SU-DHL-6 (cell line): ENCODE data around the gene TBC1D5.

Source experiments
- H2AFZ ChIP-seq: fragments of 200-600 bp; sonication (generic); 2 replicates; pipeline ENCODE4 v1.6.1; 2014; ENCODE audit warnings: low read depth, mild to moderate bottlenecking, moderate library complexity, mixed read lengths, antibody characterized with exemption, low read length; ENCODE audit not compliant: severe bottlenecking
- H3F3A ChIP-seq: fragments of 200-600 bp; shearing (Covaris generic); 2 replicates; pipeline ENCODE4 v1.6.0; 2016; ENCODE audit warnings: antibody characterized with exemption, mild to moderate bottlenecking; ENCODE audit not compliant: insufficient read depth
- H3K27ac ChIP-seq: fragments of 200-600 bp; sonication (generic); 2 replicates; pipeline ENCODE4 v1.5.1; 2016; ENCODE audit warnings: low read depth, mild to moderate bottlenecking, low read length, moderate library complexity, mixed read lengths
- H3K27me3 ChIP-seq: fragments of 200-600 bp; sonication (generic), shearing (Covaris generic); 2 replicates; pipeline ENCODE4 v1.6.0; 2014; ENCODE audit warnings: mild to moderate bottlenecking, low read length
- H3K36me3 ChIP-seq: fragments of 200-600 bp; sonication (generic); 2 replicates; pipeline ENCODE4 v1.6.1; 2014; ENCODE audit warnings: mild to moderate bottlenecking, low read length, mixed read lengths
- H3K4me2 ChIP-seq: fragments of 300-600, 200-600 bp; shearing (Covaris generic), sonication (generic); 2 replicates; pipeline ENCODE4 v1.6.0; 2014; ENCODE audit warnings: low read length, low read depth, mild to moderate bottlenecking; ENCODE audit not compliant: poor library complexity, severe bottlenecking
- H3K4me3 ChIP-seq: fragments of 200-600 bp; sonication (generic); 2 replicates; pipeline ENCODE4 v1.5.1; 2014; ENCODE audit warnings: antibody characterized with exemption, low read length, mild to moderate bottlenecking, mixed read lengths; ENCODE audit not compliant: insufficient read depth, poor library complexity, severe bottlenecking
- H3K79me2 ChIP-seq: fragments of 200-600 bp; sonication (generic); 2 replicates; pipeline ENCODE4 v1.6.1; 2014; ENCODE audit warnings: mild to moderate bottlenecking, low read length, moderate library complexity; ENCODE audit not compliant: insufficient read depth
- H3K9ac ChIP-seq: fragments of 200-600 bp; sonication (generic); 2 replicates; pipeline ENCODE4 v1.7.0; 2014; ENCODE audit warnings: mild to moderate bottlenecking, low read length
- H3K9me2 ChIP-seq: fragments of 200-600 bp; sonication (generic); replicated peaks from 2 replicates; pipeline ENCODE4 v1.6.1; 2014; ENCODE audit warnings: low read length; ENCODE audit not compliant: insufficient read depth
- H3K9me3 ChIP-seq: fragments of 200-600 bp; sonication (generic); 2 replicates; pipeline ENCODE4 v1.6.1; 2014; ENCODE audit warnings: low read length, mixed read lengths; ENCODE audit not compliant: insufficient read depth
- H4K20me1 ChIP-seq: fragments of 200-600 bp; sonication (generic); 2 replicates; pipeline ENCODE4 v1.6.1; 2014; ENCODE audit warnings: low read depth, mild to moderate bottlenecking, antibody characterized with exemption, low read length, moderate library complexity, mixed read lengths
- CTCF ChIP-seq: fragments of 200-600 bp; sonication (generic); IDR thresholded peaks from one replicate; pipeline ENCODE4 v1.5.1; 2017; ENCODE audit warnings: antibody characterized with exemption, mild to moderate bottlenecking, low read length, moderate library complexity; ENCODE audit not compliant: insufficient read depth, poor library complexity, severe bottlenecking
- EZH2phosphoT487 ChIP-seq: fragments of 200-600 bp; sonication (generic), shearing (Covaris generic); conservative IDR thresholded peaks from 2 replicates; pipeline ENCODE4 v1.6.1; 2018; ENCODE audit warnings: mild to moderate bottlenecking, antibody characterized with exemption, low read length, moderate library complexity, mixed read lengths

Gene TBC1D5

GRCh38 chr3:17740721-17741141 lies 1.7 kb downstream of the TBC1D5 start:
- peak overlapping the region; percentile 95 for H3K27ac ChIP-seq
- H3K27me3 ChIP-seq: no peaks in the 10 kb centered on the region
- peak overlapping the region; percentile 83 for H3K4me3 ChIP-seq
- peak overlapping the region; percentile 95 for H3K4me2 ChIP-seq
- peak overlapping the region; percentile 78 for H3K9ac ChIP-seq
- H3K9me3 ChIP-seq: no peaks in the 10 kb centered on the region
- H4K20me1 ChIP-seq: no peaks in the 10 kb centered on the region
- H2AFZ ChIP-seq: peak overlapping the region; percentile 38
- H3K36me3 ChIP-seq: no peaks in the 10 kb centered on the region
- TF ChIP-seq CTCF (no peak), EZH2phosphoT487 (no peak)
- peaks cover 61% of the 10 kb centered on the region for H3K79me2 ChIP-seq
- H3K9me2 ChIP-seq: no peaks in the 10 kb centered on the region
- H3F3A ChIP-seq: peaks cover 38% of the 10 kb centered on the region

- Histone ChIP-seq H3K4me3 (peak overlapping the region; percentile 83), H4K20me1 (no peaks in the 10 kb centered on the region), H3K36me3 (no peaks in the 10 kb centered on the region), H3K79me2 (peaks cover 78% of the 10 kb centered on the region), H3K4me2 (peak overlapping the region; percentile 95), H3F3A (peaks cover 38% of the 10 kb centered on the region), H3K27me3 (no peaks in the 10 kb centered on the region), H2AFZ (peak overlapping the region; percentile 66), H3K9me2 (no peaks in the 10 kb centered on the region), H3K9ac (peak overlapping the region; percentile 78), H3K9me3 (no peaks in the 10 kb centered on the region), H3K27ac (peak overlapping the region; percentile 95)
- no peak for TF ChIP-seq CTCF
- no peak for TF ChIP-seq EZH2phosphoT487
Measured at GRCh38 chr3:17738921-17739320, 3.5 kb downstream of the TBC1D5 start.

- H3K9me3 ChIP-seq: no peaks in the 10 kb centered on the region
- H3K4me3 ChIP-seq: no peak overlapping the region
- H2AFZ ChIP-seq: no peak overlapping the region
- TF ChIP-seq EZH2phosphoT487: no peak
- no peak for TF ChIP-seq CTCF
- H3K9ac ChIP-seq: peak overlapping the region; percentile 78; the same call in 1 of the 2 replicates
- H3K79me2 ChIP-seq: peaks cover 83% of the 10 kb centered on the region
- peak overlapping the region; percentile 95 for H3K4me2 ChIP-seq
- no peaks in the 10 kb centered on the region for H3K9me2 ChIP-seq
- H4K20me1 ChIP-seq: no peaks in the 10 kb centered on the region
- H3K27me3 ChIP-seq: no peaks in the 10 kb centered on the region
- H3F3A ChIP-seq: peaks cover 38% of the 10 kb centered on the region
- peak overlapping the region; percentile 24; the same call in 1 of the 2 replicates for H3K27ac ChIP-seq
- 0 out of 2 replicates have a peak, but pooled peaks cover under 1% of the 10 kb centered on the region for H3K36me3 ChIP-seq
Measured at GRCh38 chr3:17738219-17738618, 4.2 kb downstream of the TBC1D5 start.
